ENCODE measurements around the gene HSD17B10. TPM values are rescaled to one million over a fixed set of nuclear protein-coding genes. Genes with fewer than 3 reads are reported as not detected.

The HSD17B10 gene
- total RNA-seq, 1 donor from 2014 or later, result 46.7 TPM

DNA sequence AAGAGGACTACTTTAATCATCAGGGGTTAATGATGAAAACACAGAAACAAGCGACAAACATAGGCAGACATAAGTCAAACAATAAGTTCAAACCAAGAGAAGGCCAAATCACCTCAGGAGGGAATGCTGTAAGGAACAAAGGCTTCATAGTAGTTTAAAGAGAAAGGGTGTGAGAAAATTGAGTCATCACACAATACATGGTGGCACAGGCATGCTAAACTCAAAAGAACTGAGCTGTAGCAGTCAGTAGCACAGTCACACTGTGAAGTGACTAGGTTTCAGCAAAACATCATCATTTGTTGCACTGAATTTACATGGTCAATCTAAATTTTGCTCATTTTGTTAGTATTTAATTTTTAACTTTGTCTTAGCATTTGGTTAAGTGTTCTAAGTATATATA lies 36.0 kb downstream of the HSD17B10 start:
- TF ChIP-seq, protein P1, sequence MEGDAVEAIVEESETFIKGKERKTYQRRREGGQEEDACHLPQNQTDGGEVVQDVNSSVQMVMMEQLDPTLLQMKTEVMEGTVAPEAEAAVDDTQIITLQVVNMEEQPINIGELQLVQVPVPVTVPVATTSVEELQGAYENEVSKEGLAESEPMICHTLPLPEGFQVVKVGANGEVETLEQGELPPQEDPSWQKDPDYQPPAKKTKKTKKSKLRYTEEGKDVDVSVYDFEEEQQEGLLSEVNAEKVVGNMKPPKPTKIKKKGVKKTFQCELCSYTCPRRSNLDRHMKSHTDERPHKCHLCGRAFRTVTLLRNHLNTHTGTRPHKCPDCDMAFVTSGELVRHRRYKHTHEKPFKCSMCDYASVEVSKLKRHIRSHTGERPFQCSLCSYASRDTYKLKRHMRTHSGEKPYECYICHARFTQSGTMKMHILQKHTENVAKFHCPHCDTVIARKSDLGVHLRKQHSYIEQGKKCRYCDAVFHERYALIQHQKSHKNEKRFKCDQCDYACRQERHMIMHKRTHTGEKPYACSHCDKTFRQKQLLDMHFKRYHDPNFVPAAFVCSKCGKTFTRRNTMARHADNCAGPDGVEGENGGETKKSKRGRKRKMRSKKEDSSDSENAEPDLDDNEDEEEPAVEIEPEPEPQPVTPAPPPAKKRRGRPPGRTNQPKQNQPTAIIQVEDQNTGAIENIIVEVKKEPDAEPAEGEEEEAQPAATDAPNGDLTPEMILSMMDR (IDR thresholded peaks at IDR 0.05), result no peak
- no peak for ATAC-seq
- H3K4me1 ChIP-seq, result no peaks in the 10 kb centered on the region
- DNase-seq, result no peak
- intact Hi-C loops (cut with DNase I), result no loop called here
- H3K36me3 ChIP-seq, result peaks cover 19% of the 10 kb centered on the region
- no peaks in the 10 kb centered on the region for H3K27me3 ChIP-seq
- no peak overlapping the region for H3K27ac ChIP-seq
- no peak overlapping the region for H3K4me3 ChIP-seq
- H3K9me3 ChIP-seq, result no peaks in the 10 kb centered on the region

DNA sequence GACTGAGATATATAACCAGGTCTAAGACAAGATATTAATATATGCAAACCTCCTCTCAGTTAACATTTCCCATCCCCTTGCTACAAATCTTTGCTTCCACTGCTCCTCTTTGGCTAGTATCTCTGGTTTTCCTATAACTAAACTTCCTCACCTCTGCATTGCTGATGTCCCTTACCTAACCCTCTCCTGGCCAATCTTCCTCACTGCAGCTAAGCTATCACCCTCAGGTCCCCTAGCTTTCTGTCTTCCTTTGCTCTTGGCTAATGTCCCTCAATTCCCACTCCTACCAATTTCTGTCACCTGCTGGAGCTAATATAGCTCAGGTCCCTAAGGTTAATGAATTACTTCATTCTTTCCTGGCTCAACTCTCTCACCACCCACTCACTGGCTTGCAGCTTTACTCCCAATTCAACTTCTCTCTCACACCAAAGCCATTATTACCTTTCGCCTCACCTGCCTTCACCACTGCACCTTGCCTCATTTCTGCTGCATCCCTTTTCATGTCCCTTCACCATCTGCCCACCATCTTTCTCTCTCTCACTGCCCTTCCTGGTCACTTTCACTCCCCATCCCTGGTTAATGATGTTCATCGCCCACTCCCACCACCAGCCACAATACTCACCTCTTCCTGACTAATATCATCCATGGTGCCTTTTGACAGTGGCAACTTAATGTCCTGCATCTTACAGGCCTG lies 38.4 kb downstream of the HSD17B10 start:
- no peaks in the 10 kb centered on the region for H3K4me1 ChIP-seq
- no peak for DNase-seq
- no peaks in the 10 kb centered on the region for H3K27me3 ChIP-seq
- H3K9me3 ChIP-seq, result no peaks in the 10 kb centered on the region
- peaks cover 4% of the 10 kb centered on the region for H3K36me3 ChIP-seq
- ATAC-seq, result no peak
- H3K27ac ChIP-seq, result no peak overlapping the region
- H3K4me3 ChIP-seq, result no peak overlapping the region
- intact Hi-C loops (cut with DNase I), result no loop called here
- TF ChIP-seq, protein P1 (IDR thresholded peaks at IDR 0.05), result no peak

DNA sequence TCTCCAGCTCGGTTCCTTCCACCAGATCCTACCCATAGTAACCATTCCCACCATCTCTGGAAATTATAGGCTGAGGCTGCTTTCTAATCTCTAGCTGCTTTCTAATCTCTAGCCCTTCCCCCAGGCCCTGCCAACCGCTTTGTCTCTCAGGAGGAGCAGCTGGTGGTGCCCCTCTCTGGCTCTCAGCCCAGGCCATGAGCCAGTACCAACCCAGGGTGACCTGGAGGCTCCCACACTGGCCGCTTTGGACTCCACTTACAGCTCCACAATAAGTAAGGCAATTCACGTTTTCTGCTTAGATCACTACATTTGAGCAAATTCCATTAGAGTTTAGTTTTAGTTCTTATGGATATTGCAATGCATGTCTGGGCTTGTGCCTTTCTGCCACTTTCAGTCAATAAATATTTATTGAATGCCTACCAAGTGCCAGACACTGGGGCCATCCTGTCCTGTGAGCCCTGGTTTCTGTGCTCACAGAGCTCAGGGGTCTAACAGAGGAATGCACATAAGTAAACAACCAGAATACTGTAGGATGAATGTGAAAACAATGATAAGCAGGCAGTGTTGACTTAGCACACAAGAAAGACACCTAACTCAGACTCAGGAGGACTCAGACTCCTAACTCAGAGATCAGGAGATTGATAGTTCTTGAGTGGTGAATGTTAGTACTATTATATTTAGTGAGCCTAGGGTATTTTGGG lies 50.6 kb downstream of the HSD17B10 start:
- H3K9me3 ChIP-seq, result no peaks in the 10 kb centered on the region
- no peak for DNase-seq
- TF ChIP-seq, protein P1 (IDR thresholded peaks at IDR 0.05), result no peak
- no peak overlapping the region for H3K27ac ChIP-seq
- no peak for ATAC-seq
- no peaks in the 10 kb centered on the region for H3K27me3 ChIP-seq
- H3K4me1 ChIP-seq, result no peaks in the 10 kb centered on the region
- H3K36me3 ChIP-seq, result peaks cover 51% of the 10 kb centered on the region
- intact Hi-C loops (cut with DNase I), result no loop called here
- no peak overlapping the region for H3K4me3 ChIP-seq

Small RNA genes lying within 50 kb of the gene (microRNA-seq; reads per million reads assigned to microRNA genes)
- not detected for gene MIR6857 (ENCODE audit: borderline microRNAs expressed)

Other genes starting within 250 kb of the HSD17B10 start
- gene KDM5C, start 209.2 kb downstream of the HSD17B10 start, total RNA-seq, result 65.2 TPM
- 17.3 TPM for gene IQSEC2, start 152.8 kb downstream of the HSD17B10 start, total RNA-seq
- 51.8 TPM for gene SMC1A, start 11.7 kb downstream of the HSD17B10 start, total RNA-seq
- 0.87 TPM for gene RIBC1, start 11.5 kb downstream of the HSD17B10 start, total RNA-seq